Activated T-cell treated with anti-CD3 and anti-CD28 coated beads, Interleukin-2, amount 50 U/mL, for 72 hours (primary cell): ENCODE data around the gene MCM7. TPM values are rescaled to one million over a fixed set of nuclear protein-coding genes. Genes with fewer than 3 reads are reported as not detected.

Experiments used
- ATAC-seq, 2 donors: fragments of 150-1000 bp; cut with Tn5 transposase; replicated peaks in 1 of 2; 2 replicates each; pipeline ENCODE4 v1.10.0; 2021; ENCODE audit warnings: moderate library complexity in 2 of 2, mild to moderate bottlenecking in 1 of 2
- DNase-seq, 2 donors: peaks; one replicate each; pipeline ENCODE4 v3.0.0; 2021 to 2022; ENCODE audit warnings: mixed read lengths in 1 of 2
- H3K27ac Mint-ChIP-seq: one replicate; pipeline ENCODE4 v1.8.0; 2022; ENCODE audit warnings: mild to moderate bottlenecking, moderate library complexity, mixed read lengths
- H3K27me3 Mint-ChIP-seq: one replicate; pipeline ENCODE4 v1.8.0; 2022; ENCODE audit warnings: low read depth, mixed read lengths
- H3K36me3 Mint-ChIP-seq, 2 donors: one replicate each; pipeline ENCODE4 v1.8.0; 2022; ENCODE audit warnings: mixed read lengths in 2 of 2, mild to moderate bottlenecking in 1 of 2; ENCODE audit not compliant: insufficient read depth in 2 of 2
- H3K4me1 Mint-ChIP-seq: one replicate; pipeline ENCODE4 v1.8.0; 2022; ENCODE audit warnings: low read depth, mixed read lengths
- H3K4me3 Mint-ChIP-seq, 2 donors: one replicate each; pipeline ENCODE4 v1.8.0; 2022; ENCODE audit warnings: mild to moderate bottlenecking in 2 of 2, mixed read lengths in 2 of 2, moderate library complexity in 2 of 2
- H3K9me3 Mint-ChIP-seq, 2 donors: one replicate each; pipeline ENCODE4 v1.8.0; 2022; ENCODE audit warnings: mixed read lengths in 2 of 2
- total RNA-seq, 2 donors: library from RNA; stranded (reverse); gene quantifications; one replicate each; pipeline ENCODE4 v1.2.3, GENCODE V29; 2022

The MCM7 gene
- total RNA-seq, 2 donors from 2014 or later = 270 to 332 TPM

DNA sequence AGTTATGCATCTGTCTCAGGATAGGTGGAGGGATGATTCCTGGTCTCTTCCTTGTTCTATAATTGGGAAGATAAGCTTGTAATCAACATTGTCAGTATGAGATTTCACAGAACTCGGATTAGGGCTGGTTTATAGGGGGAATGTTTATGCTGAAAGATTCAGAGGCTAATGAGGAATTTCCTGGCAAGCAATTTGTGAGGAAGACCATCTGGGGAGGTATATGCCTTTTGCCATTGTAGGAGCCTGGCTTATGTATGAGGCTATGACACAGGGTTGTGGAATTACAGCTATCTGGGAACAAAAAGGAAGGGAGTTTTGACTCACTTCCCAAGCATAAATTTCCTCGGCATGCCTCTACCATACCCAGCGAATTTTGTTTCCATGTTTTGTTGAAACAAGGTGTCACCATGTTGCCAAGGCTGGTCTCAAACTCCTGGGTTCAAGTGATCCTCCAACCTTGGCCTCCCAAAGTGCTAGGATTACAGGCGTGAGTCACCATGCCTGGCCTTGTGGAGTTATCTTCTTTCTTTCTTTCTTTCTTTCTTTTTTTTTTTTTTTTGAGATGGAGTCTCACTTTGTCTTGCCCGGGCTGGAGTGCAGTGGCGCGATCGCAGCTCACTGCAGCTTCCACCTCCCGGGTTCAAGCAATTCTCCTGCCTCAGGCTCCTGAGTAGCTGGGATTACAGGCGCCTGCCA, 14.0 kb downstream of the MCM7 start:
- no peaks in the 10 kb centered on the region for H3K9me3 Mint-ChIP-seq
- H3K27me3 Mint-ChIP-seq = no peaks in the 10 kb centered on the region
- ATAC-seq (no peak), DNase-seq (no peak)
- peaks cover 1 to 7% of the 10 kb centered on the region in 2 donors for H3K36me3 Mint-ChIP-seq
- H3K4me3 Mint-ChIP-seq = peak overlapping the region in 1 of 2 donors; percentile 32
- H3K27ac Mint-ChIP-seq = peak overlapping the region; percentile 94
- peaks cover 46% of the 10 kb centered on the region for H3K4me1 Mint-ChIP-seq

DNA sequence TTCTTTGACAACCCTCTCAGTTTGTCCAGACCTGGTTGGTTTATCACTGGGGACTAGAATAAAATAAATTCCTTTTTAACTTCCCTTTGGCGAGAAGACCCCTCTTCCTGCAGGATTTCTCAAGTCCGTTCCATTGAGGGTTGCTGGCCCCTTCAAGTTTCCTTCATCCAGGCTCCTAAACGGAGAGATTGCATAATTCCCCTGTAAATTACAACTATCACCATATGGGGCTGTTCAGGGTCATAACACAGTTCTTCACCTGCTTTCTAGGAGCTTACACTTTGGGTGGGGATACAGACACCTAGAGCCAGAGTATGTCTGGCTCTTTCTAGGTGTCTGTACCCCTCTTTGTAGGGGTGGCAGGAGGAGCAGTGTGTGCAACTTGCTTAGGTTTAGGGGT, 15.7 kb downstream of the MCM7 start:
- H3K4me3 Mint-ChIP-seq = no peak overlapping the region
- H3K4me1 Mint-ChIP-seq = peaks cover 39% of the 10 kb centered on the region
- no peak overlapping the region for H3K27ac Mint-ChIP-seq
- ATAC-seq (no peak), DNase-seq (no peak)
- H3K36me3 Mint-ChIP-seq = peaks cover 3 to 6% of the 10 kb centered on the region in 2 donors
- no peaks in the 10 kb centered on the region for H3K9me3 Mint-ChIP-seq
- H3K27me3 Mint-ChIP-seq = no peaks in the 10 kb centered on the region

DNA sequence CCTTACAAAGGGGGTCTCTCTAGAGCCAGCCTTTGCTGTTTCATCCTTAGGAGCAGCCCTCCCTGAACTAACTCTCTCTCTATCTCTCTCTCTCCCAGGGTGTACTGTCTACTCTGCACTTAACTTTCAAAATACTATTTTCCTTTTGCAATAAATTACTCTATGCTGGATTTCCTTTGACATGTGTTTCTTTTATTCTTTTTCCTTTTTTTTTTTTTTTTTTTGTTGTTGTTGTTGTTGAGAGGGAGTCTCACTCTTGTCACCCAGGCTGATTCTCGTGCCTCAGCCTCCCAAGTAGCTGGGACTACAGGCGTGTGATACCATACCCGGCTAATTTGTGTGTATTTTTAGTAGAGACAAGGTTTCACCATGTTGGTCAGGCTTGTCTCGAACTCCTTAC, 18.2 kb downstream of the MCM7 start:
- no peak for ATAC-seq
- Mint-ChIP-seq H3K27ac (peak overlapping the region; percentile 27), H3K27me3 (no peaks in the 10 kb centered on the region), H3K9me3 (no peaks in the 10 kb centered on the region), H3K4me1 (peaks cover 32% of the 10 kb centered on the region), H3K36me3 (peaks cover 2 to 6% of the 10 kb centered on the region in 2 donors), H3K4me3 (peak overlapping the region; percentile 90 to 94)
- DNase-seq = no peak

DNA sequence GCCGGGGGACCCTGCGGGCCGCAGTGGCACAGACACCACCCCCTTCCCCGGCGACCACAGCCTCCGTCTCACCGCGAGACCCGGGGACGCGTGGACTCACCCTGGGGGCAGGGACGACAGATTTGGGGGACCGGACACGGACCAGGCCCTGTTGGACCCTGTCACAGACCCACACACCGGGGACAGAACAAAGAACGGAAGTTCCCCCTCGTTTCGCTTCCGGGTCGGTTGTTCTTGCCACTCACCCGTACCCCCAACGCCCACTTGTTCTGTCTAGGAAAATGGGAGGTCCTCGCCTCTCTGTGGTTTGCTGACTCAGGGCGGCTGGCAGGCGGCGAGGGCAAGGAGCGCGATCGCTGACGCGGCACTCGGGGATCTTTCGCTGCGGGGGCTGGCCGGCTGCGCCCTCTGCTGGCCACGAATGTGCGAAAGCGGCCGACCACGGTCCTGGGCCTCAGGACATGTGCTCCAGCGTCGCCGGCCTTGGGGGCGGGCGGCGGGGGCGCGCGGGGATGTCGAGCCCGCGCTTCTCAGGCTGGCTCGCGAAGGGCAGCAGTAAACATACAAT, 19.6 kb downstream of the MCM7 start, which contains the start of gene ZNF3:
ZNF3 (minus strand) TSS at position 189 of the 568 bp plus-strand sequence. CDS start 4,366 bp downstream, outside the sequence.
- Mint-ChIP-seq H3K4me3 (peak within 1 kb of the TSS; percentile 90 to 94), H3K4me1 (peaks cover 28% of the 10 kb centered on the region), H3K9me3 (no peaks in the 10 kb centered on the region), H3K27me3 (no peaks in the 10 kb centered on the region), H3K27ac (peak within 1 kb of the TSS; percentile 91), H3K36me3 (peaks cover 6 to 10% of the 10 kb centered on the region in 2 donors)
- ATAC-seq = peak; percentile 90
- peak; percentile 99 for DNase-seq

DNA sequence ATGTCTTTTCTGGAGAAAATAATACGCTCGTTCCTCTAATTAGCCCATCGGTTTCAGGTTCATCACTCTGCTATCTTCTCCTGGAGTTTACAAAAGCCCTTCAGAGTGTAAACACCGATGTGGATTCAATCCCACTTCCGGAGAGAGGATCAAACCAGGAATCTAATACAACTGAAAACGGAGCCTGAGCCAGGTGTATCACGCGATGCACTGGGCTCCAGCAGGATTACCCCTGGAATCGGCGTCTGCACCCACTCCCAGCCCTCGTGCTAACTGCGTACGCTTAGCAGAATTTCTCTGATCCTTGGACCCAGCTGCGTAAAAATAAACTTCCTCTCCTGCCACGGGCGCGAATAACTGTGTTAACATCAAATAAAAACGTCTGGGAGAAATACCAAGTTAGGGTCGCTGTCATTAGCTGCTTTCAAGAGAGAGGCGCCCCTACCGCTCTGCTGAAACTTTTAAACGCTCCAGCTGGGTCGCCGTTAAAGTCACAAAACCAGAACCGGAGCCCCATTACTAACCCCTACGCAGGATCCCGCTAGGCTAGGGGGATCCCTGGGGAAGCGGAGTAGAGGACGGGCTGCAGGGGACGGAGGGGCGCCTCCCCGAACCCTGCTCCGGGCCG, 20.2 kb downstream of the MCM7 start:
- ATAC-seq = no peak
- Mint-ChIP-seq H3K9me3 (no peaks in the 10 kb centered on the region), H3K4me1 (peaks cover 28% of the 10 kb centered on the region), H3K4me3 (peak overlapping the region; percentile 90 to 94), H3K27me3 (no peaks in the 10 kb centered on the region), H3K36me3 (peaks cover 7 to 15% of the 10 kb centered on the region in 2 donors), H3K27ac (peak overlapping the region; percentile 91)
- DNase-seq = no peak

DNA sequence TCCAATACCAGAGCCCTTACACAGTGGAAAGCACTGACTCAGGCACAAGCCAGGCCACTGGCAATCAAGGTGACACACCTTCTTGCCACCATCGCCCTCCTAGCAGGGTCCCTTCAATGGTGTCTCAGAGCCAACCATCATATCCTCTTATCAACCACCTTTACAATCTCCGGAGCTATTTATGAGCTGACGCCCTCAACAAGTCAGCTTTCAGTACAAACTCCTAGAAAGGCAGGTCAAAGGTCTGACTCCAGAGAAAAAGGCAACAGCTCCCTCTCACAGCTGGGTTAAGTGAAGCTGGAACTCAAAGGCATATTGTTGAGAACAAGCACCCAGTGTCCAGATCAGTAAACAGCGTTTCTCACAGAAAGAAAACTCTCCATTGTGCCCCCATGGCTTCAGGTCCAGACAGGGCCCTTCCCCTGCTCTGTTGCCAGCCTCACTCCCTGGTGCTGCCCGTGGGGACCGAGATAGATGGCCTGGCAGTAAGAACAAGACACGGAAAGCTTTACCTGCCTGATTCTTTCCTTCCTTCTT, 22.1 kb downstream of the MCM7 start:
- Mint-ChIP-seq H3K36me3 (peaks cover 17 to 33% of the 10 kb centered on the region in 2 donors), H3K4me1 (peaks cover 28% of the 10 kb centered on the region)
- no peak for ATAC-seq

DNA sequence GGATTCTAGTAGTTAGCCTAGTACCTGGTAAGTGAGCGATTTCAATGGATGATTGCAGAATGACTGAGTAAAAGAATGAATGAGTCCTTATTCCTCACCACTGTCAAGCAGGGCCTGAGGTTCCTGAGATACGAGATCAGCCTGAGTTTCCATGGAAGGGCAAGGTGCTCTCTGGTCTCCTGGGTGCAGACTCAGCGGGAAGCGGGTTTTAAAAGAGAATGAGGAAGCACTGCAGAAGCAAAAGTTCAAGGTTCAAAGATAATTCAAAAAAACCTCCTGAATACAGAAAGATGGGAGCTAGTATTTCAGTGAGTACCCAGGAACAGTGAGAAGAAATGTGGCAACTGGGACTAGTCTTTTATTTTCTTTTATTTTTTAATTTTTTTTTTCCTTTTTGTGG, 24.0 kb downstream of the MCM7 start:
- no peak for ATAC-seq
- no peak for DNase-seq
- H3K4me3 Mint-ChIP-seq = no peak overlapping the region
- peaks cover 4 to 8% of the 10 kb centered on the region in 2 donors for H3K9me3 Mint-ChIP-seq
- H3K4me1 Mint-ChIP-seq = peaks cover 18% of the 10 kb centered on the region
- H3K36me3 Mint-ChIP-seq = peaks cover 28 to 50% of the 10 kb centered on the region in 2 donors
- no peaks in the 10 kb centered on the region for H3K27me3 Mint-ChIP-seq
- H3K27ac Mint-ChIP-seq = no peak overlapping the region

More for the DNA sequence above, 22.1 kb downstream of the MCM7 start:
- DNase-seq = no peak
- no peak overlapping the region for H3K4me3 Mint-ChIP-seq
- H3K9me3 Mint-ChIP-seq = no peaks in the 10 kb centered on the region
- no peaks in the 10 kb centered on the region for H3K27me3 Mint-ChIP-seq
- H3K27ac Mint-ChIP-seq = no peak overlapping the region

DNA sequence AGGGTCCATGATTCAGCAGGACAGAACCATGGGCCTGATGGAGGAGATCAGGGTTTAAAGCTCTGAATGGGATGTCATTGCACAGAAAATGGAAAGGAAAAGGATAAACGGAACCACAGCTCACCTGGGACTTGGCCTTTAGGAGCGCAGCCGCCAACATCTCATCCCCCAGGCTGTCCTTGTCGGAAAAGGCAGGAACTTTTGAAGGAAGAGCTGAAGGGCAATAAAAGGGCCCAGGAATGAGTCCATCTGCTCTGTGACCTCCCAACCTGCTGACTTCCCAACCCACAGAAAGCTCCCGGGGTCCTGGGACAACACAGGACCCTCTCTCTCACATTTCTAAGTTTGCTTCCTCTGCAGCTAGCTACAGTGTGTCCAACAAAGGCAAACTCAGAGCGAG, 25.8 kb downstream of the MCM7 start:
- DNase-seq (no peak), ATAC-seq (no peak)
- Mint-ChIP-seq H3K27ac (no peak overlapping the region), H3K27me3 (no peaks in the 10 kb centered on the region), H3K4me1 (peaks cover 8% of the 10 kb centered on the region), H3K4me3 (no peak overlapping the region), H3K9me3 (peaks cover 17 to 24% of the 10 kb centered on the region in 2 donors), H3K36me3 (peaks cover 44 to 62% of the 10 kb centered on the region in 2 donors)

DNA sequence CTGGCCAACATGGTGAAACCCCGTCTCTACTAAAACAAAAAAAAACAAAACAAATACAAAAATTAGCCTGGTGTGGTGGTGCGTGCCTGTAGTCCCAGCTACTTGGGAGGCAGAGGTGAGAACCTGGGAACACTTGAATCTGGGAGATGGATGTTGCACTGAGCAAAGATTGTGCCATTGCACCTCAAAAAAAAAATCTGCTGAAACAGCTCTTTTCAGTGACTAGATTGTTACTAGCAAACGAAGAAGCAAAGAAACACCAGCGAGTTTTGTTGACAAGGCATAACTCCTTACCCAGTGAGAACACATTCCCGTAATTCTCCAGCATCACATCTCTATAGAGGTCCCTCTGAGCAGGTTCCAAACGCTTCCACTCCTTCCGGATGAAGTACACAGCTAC, 26.4 kb downstream of the MCM7 start:
- no peak for DNase-seq
- H3K9me3 Mint-ChIP-seq = peaks cover 19 to 28% of the 10 kb centered on the region in 2 donors
- no peak overlapping the region for H3K4me3 Mint-ChIP-seq
- H3K4me1 Mint-ChIP-seq = peaks cover 2% of the 10 kb centered on the region
- no peak overlapping the region for H3K27ac Mint-ChIP-seq
- no peaks in the 10 kb centered on the region for H3K27me3 Mint-ChIP-seq
- ATAC-seq = no peak
- H3K36me3 Mint-ChIP-seq = peaks cover 50 to 68% of the 10 kb centered on the region in 2 donors

DNA sequence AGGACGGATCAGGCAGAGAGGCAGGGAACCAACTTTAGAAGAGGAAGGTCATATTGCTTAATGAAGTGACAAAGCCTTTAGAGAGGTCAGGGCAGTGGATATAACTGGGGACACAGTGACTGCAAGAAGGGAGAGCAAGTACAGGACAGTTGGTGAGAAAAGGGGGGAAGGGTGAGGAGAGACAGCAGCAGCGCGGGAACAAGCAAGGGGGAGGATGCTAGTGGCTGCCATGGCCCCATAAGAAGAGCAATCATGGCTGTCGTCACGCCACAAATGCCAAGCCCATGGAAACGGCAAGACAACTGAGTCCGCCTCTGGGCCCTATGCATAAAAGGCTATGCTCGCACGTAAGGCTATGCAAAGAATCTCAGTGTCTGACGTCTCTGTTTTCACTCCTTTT, 28.7 kb downstream of the MCM7 start:
- no peaks in the 10 kb centered on the region for H3K4me1 Mint-ChIP-seq
- H3K27ac Mint-ChIP-seq = no peak overlapping the region
- ATAC-seq = no peak
- peaks cover 19 to 28% of the 10 kb centered on the region in 2 donors for H3K9me3 Mint-ChIP-seq
- H3K4me3 Mint-ChIP-seq = no peak overlapping the region
- H3K36me3 Mint-ChIP-seq = peaks cover 54 to 73% of the 10 kb centered on the region in 2 donors
- no peak for DNase-seq
- no peaks in the 10 kb centered on the region for H3K27me3 Mint-ChIP-seq

DNA sequence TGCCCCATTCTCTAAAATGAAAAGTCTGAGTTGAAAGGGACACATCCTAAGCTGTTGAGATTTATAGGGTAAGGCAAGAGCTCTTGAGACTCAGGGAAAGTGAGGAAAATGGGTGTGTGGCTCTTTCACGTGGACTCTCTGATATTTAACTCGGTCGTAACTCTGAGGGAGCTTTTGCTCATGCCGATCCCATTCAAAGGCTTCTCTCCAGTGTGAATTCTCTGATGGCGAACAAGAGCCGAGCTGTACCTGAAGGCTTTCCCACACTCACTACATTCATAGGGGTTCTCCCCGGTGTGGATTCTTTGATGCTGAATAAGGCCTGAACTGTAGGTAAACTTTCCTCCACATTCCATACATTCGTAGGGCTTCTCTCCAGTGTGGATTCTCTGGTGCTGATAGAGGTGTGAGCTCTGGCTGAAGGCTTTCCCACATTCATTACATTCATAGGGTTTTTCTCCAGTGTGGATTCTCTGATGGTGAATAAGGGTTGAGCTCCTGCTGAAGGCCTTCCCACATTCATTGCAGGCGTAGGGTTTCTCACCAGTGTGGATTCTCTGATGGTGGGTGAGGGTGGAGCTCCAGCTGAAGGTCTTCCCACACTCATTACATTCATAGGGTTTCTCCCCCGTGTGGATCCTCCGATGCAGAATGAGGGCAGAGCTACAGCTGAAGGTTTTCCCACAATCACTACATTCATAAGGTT, 30.0 kb downstream of the MCM7 start:
- Mint-ChIP-seq H3K27ac (no peak overlapping the region), H3K27me3 (no peaks in the 10 kb centered on the region), H3K9me3 (peaks cover 19 to 28% of the 10 kb centered on the region in 2 donors), H3K4me1 (no peaks in the 10 kb centered on the region), H3K4me3 (no peak overlapping the region), H3K36me3 (peaks cover 49 to 65% of the 10 kb centered on the region in 2 donors)
- ATAC-seq (no peak), DNase-seq (no peak)

DNA sequence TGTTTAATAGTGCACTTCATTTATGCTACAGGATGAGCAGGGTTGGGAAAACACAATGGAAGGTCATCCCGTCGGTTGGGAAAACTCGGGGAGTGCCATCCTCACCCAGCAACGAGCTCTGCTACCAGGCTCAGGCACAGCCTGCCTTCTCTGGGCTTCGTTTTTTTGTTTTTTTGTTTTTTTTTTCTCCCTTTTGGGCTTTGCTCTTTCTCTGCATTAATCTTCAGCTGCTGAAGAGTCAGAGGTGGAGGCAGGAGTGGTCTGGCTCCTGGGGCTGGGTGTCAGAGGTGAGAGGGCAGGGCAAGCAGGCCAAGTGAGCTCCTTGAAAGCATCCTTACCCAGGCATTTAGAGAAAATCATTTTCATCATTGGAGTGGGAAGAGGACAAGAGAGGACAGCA, 31.2 kb downstream of the MCM7 start:
- Mint-ChIP-seq H3K27ac (no peak overlapping the region), H3K36me3 (peaks cover 41 to 55% of the 10 kb centered on the region in 2 donors), H3K4me1 (no peaks in the 10 kb centered on the region), H3K4me3 (no peak overlapping the region), H3K9me3 (peaks cover 19 to 28% of the 10 kb centered on the region in 2 donors), H3K27me3 (no peaks in the 10 kb centered on the region)
- no peak for ATAC-seq
- DNase-seq = no peak
